SK-N-MC (cell line): ENCODE data around the gene AGAP3.

Experiments used
- DNase-seq: peaks from one replicate; pipeline ENCODE4 v3.0.0-alpha.2; 2011; ENCODE audit warnings: low read depth, low spot score
- H3K27ac ChIP-seq: fragments of 200-600 bp; sonication (generic); 2 replicates; pipeline ENCODE4 v1.5.1; 2016; ENCODE audit warnings: mixed run types
- H3K36me3 ChIP-seq: fragments of 200-600 bp; sonication (generic); 2 replicates; pipeline ENCODE4 v1.6.1; 2017; ENCODE audit warnings: antibody characterized with exemption, low read length, mixed read lengths; ENCODE audit not compliant: insufficient read depth
- H3K4me3 ChIP-seq: fragments of 200-600 bp; sonication (generic); 2 replicates; pipeline ENCODE4 v1.5.1; 2016
- H3K9ac ChIP-seq: fragments of 200-600 bp; sonication (generic); 2 replicates; pipeline ENCODE4 v1.8.0; 2017; ENCODE audit warnings: mixed run types, mixed read lengths; ENCODE audit not compliant: insufficient read length
- H3K9me3 ChIP-seq: fragments of 200-600 bp; sonication (generic); 2 replicates; pipeline ENCODE4 v1.6.1; 2017; ENCODE audit warnings: low read depth, mild to moderate bottlenecking, antibody characterized with exemption, low read length, moderate library complexity, mixed read lengths
- EZH2 ChIP-seq: fragments of 200-600 bp; sonication (generic); IDR thresholded peaks from one replicate; pipeline ENCODE4 v1.6.1; 2017; ENCODE audit warnings: antibody characterized with exemption
- FOXP2 ChIP-seq: optimal IDR thresholded peaks from 2 replicates; pipeline ENCODE3; 2011; ENCODE audit warnings: mild to moderate bottlenecking, moderate library complexity; ENCODE audit not compliant: insufficient read depth; ENCODE audit errors: extremely low read length, control extremely low read depth
- POLR2AphosphoS5 ChIP-seq: IDR thresholded peaks from 2 replicates; pipeline ENCODE4 v1.6.1; 2012; ENCODE audit warnings: mild to moderate bottlenecking, low read depth, low read length, borderline replicate concordance

AGAP3 gene

GRCh38 chr7:151056666-151057505 lies 29.4 kb upstream of the AGAP3 start:
- H3K27ac ChIP-seq = no peak overlapping the region
- no peak for DNase-seq
- peak overlapping the region; percentile 59 for H3K9ac ChIP-seq
- no peaks in the 10 kb centered on the region; the same call in 1 of the 2 replicates for H3K36me3 ChIP-seq
- H3K9me3 ChIP-seq = no peaks in the 10 kb centered on the region
- H3K4me3 ChIP-seq = peak overlapping the region; percentile 88
- TF ChIP-seq FOXP2 = no peak
- no peak for TF ChIP-seq EZH2
- no peak for TF ChIP-seq POLR2AphosphoS5

DNA sequence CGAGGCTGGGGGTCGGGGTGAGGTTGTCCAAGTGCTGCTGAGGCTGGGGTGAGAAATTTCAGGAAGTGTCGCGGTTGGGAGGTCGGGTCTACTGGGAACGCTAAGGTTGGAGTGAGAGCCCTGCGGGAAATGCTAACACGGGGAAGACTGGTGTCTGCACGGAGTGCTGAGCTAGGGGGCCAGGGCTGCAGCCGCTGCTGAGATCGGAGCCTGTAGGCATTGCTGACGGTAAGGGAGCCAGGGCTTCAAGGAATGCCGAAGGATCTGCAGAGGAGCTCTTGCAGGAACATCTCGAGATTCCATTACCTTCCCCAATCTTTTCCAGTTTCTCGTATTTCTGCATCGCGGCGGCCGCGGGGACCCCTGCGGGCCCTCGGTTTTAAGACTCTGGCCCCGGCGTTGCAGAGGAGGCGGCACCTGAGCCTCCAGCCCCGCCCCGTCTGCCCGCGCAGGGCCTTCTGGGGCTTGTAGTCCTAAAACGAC lies 28.7 kb upstream of the AGAP3 start, which contains the start of gene CDK5:
Gene CDK5, minus strand, starts transcription at position 392 of the 483 bp plus-strand sequence. Its CDS starts 49 bp downstream, at position 343.
- peak within 1 kb of the TSS; percentile 94 for H3K4me3 ChIP-seq
- TF ChIP-seq FOXP2 = no peak
- no peak for TF ChIP-seq POLR2AphosphoS5
- TF ChIP-seq EZH2 = no peak
- H3K9me3 ChIP-seq = no peaks in the 10 kb centered on the region
- DNase-seq = no peak
- H3K9ac ChIP-seq = peak within 1 kb of the TSS; percentile 73
- peaks cover 2% of the 10 kb centered on the region; the same call in 1 of the 2 replicates for H3K36me3 ChIP-seq
- peak within 1 kb of the TSS; percentile 89 for H3K27ac ChIP-seq

DNA sequence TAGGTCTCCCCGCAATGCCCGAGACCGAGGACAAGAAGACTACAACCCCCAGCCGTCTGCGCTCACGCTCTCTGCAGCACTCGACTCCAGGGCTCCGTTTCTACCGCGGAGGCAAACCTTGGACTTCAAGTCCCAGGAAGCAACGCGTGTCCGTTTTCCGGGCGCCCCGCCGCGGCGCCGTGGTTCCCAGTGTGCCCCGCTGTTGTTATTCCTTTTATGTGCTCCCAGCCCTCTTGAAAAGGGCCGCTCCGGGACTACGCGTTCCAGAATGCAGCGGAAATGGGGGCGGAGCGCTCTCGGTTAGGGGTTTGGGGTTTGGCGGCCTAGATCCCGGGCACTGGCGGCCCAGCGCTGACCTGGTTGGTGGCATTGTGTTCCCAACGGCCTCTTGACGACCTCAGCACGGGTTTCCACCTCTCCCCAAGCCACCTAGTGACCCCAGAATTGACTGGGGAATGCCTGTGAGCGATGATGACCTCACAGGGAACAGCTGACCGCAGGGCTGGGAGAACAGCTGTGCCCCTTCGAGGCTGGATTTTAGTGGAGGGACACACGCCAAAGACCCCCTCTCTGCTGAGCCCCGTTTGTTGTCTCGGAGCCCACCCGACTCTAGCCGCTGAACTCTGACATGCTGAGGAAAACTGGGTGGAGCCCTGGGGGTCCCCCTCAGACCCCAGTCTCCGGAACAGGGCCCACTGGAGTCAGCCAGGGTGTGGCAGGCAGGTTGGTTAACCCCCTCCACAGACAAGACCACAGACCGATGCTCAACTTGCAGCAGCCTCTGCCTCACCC lies 28.1 kb upstream of the AGAP3 start:
- peak overlapping the region; percentile 73 for H3K9ac ChIP-seq
- H3K27ac ChIP-seq = peak overlapping the region; percentile 89
- peak; percentile 98 for DNase-seq
- peak; percentile 54 for TF ChIP-seq POLR2AphosphoS5
- peak; percentile 83 for TF ChIP-seq FOXP2
- no peak for TF ChIP-seq EZH2
- peaks cover 5% of the 10 kb centered on the region; the same call in 1 of the 2 replicates for H3K36me3 ChIP-seq
- H3K9me3 ChIP-seq = no peaks in the 10 kb centered on the region
- peak overlapping the region; percentile 94 for H3K4me3 ChIP-seq

DNA sequence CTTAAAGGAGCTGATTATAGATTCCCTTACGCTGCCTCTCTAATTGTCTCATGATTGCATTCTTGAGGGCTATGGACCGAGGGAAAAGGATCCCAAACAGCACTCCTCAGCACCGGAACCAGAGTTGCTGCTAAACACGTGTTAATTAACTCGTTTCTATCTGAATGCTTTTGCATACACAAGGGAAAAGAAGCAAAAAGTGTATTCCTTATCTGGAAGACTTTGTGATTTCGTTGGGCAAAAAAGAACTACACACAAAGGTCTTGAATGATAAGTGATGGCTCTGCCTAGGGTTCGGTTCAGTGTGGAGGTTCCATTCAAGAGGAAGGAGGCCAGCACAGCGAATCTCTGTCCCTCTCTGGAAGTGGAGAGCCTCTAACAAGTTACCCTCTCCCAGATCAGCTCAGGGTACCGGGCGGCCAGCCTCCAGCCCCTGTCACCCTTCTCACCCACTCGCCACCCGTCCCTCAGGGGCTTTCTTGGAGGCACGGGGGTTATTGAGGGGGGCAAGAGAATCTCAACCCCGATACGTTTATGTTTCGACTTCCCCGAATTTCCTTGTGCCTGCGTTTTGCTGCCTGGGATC lies 27.4 kb upstream of the AGAP3 start:
- peak overlapping the region; percentile 94 for H3K4me3 ChIP-seq
- peak overlapping the region; percentile 73 for H3K9ac ChIP-seq
- TF ChIP-seq FOXP2 = no peak
- TF ChIP-seq POLR2AphosphoS5 = 0 out of 2 replicates have a peak, but pooled peaks have one; percentile 43
- no peak for TF ChIP-seq EZH2
- peaks cover 5% of the 10 kb centered on the region; the same call in 1 of the 2 replicates for H3K36me3 ChIP-seq
- DNase-seq = no peak
- peak overlapping the region; percentile 89 for H3K27ac ChIP-seq
- H3K9me3 ChIP-seq = no peaks in the 10 kb centered on the region

- H3K4me3 ChIP-seq = peak within 1 kb of the TSS; percentile 94
- no peak for DNase-seq
- H3K9me3 ChIP-seq = no peaks in the 10 kb centered on the region
- peak within 1 kb of the TSS; percentile 89 for H3K27ac ChIP-seq
- peaks cover 8% of the 10 kb centered on the region; the same call in 1 of the 2 replicates for H3K36me3 ChIP-seq
- no peak for TF ChIP-seq EZH2
- TF ChIP-seq POLR2AphosphoS5 = peak; percentile 29; the same call in 1 of the 2 replicates
- H3K9ac ChIP-seq = peak within 1 kb of the TSS; percentile 73
These were observed 26.7 kb upstream of the AGAP3 start, which contains the start of gene SLC4A2 for GRCh38 chr7:151059367-151060112. Gene SLC4A2, plus strand, starts transcription at chr7:151059589. Its CDS starts 2,399 bp downstream, at chr7:151061988.

DNA sequence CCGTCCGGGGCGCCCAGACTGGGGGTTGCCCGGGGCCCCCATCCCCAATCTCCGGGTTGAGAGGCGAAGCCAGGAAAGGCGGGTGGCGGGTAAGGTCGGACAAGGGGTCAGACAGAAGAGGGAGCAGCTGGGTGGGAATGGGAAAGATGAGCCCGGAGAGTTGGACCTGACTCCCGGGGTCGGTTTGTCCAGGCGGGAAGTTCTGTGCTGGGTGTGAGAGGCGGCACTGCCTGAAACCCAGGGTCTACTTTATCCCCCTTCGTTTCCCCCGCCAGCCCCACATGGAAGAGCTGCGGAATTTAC lies 26.2 kb upstream of the AGAP3 start:
- DNase-seq = no peak
- peaks cover 13% of the 10 kb centered on the region; the same call in 1 of the 2 replicates for H3K36me3 ChIP-seq
- no peak overlapping the region for H3K27ac ChIP-seq
- H3K9me3 ChIP-seq = no peaks in the 10 kb centered on the region
- H3K4me3 ChIP-seq = peak overlapping the region; percentile 94
- H3K9ac ChIP-seq = peak overlapping the region; percentile 73
- TF ChIP-seq FOXP2 = no peak
- TF ChIP-seq EZH2 = no peak
- no peak for TF ChIP-seq POLR2AphosphoS5

DNA sequence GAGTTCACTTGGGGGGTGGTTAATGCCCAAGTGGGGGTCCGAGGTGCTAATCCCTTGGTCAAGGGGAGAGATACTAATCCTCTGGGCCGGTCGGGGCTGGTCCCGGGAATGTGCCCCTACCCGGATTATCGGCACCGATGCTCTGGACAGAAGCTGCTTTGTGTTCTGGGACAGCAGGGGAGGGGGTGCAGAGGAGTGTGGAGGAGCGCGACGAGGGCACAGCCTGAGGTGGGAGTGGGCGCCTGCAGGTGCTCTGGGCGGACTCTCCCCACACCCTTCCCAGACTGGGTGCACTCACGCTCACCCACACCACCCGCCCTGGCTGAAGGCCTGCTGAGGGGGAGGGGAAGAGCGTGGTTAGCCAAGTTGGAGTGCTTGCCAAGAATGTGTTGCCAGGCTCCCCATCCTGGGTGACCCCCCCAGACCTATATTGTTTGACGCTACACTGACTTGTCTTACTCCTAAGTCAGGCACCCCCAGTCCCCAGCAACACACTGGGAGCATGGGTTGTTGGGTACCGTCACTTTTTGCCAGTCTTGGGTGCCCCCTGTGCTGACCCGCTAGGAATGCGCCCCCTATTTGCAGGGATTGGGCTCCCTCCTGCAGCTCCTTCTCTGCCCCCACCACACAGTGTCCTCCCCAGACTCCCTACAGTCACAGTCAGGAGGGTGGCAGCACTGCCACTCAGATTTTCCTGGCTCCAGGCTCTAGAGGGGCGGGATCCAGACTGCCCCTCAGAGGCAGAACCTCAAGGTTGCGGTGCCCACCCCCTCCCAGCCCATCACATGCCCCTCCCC lies 25.7 kb upstream of the AGAP3 start:
- no peak for DNase-seq
- peaks cover 18% of the 10 kb centered on the region; the same call in 1 of the 2 replicates for H3K36me3 ChIP-seq
- peak overlapping the region; percentile 94 for H3K4me3 ChIP-seq
- H3K9ac ChIP-seq = peak overlapping the region; percentile 73
- no peaks in the 10 kb centered on the region for H3K9me3 ChIP-seq
- H3K27ac ChIP-seq = no peak overlapping the region
- TF ChIP-seq POLR2AphosphoS5 (no peak), EZH2 (no peak), FOXP2 (no peak)
